Peyer's patch (tissue), 4 donors: Measurements from ENCODE around the gene TEX28.
"Not testable (repeated sequence)": the region's sequence is repeated elsewhere in the genome, so short reads cannot be mapped to it uniquely, and the experiment has no call there.

Experiments
- CTCF ChIP-seq, 6 experiments: fragments of 450-650 bp in 4 of 6; fragments of 200-600 bp in 2 of 6; sonication (generic) in 1 of 6; IDR thresholded peaks; one replicate each; pipeline ENCODE4 v1.5.1; 2017 to 2019; ENCODE audit warnings: antibody characterized with exemption in 6 of 6, mild to moderate bottlenecking in 3 of 6, moderate library complexity in 1 of 6
- POLR2A ChIP-seq, 2 donors: fragments of 450-650 bp; IDR thresholded peaks; one replicate each; pipeline ENCODE4 v1.5.1; 2017; ENCODE audit warnings: antibody characterized with exemption in 2 of 2, mild to moderate bottlenecking in 2 of 2, moderate library complexity in 2 of 2

- TF ChIP-seq POLR2A, CTCF (IDR thresholded peaks at IDR 0.05): not testable (repeated sequence)
Measured at GRCh38 chrX:154343063-154343462, 48.1 kb upstream of the TEX28 start.
